GM18867 (cell line): ENCODE measurements around the gene CREB3L1.

Source experiments
- ATAC-seq: cut with Tn5 transposase; IDR thresholded peaks from one replicate; pipeline ENCODE4 v1.9.1; 2021; ENCODE audit warnings: mild to moderate bottlenecking, moderate library complexity; ENCODE audit not compliant: unreplicated experiment

Gene CREB3L1

GRCh38 chr11:46342239-46342638, 64.8 kb downstream of the CREB3L1 start:
- ATAC-seq, result no peak

GRCh38 chr11:46343520-46343919, 66.1 kb downstream of the CREB3L1 start:
- ATAC-seq, result no peak

GRCh38 chr11:46345131-46345597, 67.7 kb downstream of the CREB3L1 start:
- no peak for ATAC-seq

GRCh38 chr11:46345881-46346484, 68.5 kb downstream of the CREB3L1 start:
- ATAC-seq, result no peak

- peak; percentile 73 for ATAC-seq
Measured at GRCh38 chr11:46346886-46347636, 69.6 kb downstream of the CREB3L1 start, which contains the start of gene DGKZ. Gene DGKZ (plus strand): TSS chr11:46347463. CDS start chr11:46347660, 197 bp downstream.

- ATAC-seq, result no peak
Measured at GRCh38 chr11:46347637-46348311, 70.3 kb downstream of the CREB3L1 start.

GRCh38 chr11:46348566-46349401, 71.3 kb downstream of the CREB3L1 start:
- ATAC-seq, result no peak

- no peak for ATAC-seq
Measured at GRCh38 chr11:46350695-46351094, 73.2 kb downstream of the CREB3L1 start.

- ATAC-seq, result no peak
Measured at GRCh38 chr11:46351148-46351547, 73.7 kb downstream of the CREB3L1 start.

- no peak for ATAC-seq
Measured at GRCh38 chr11:46351606-46352005, 74.1 kb downstream of the CREB3L1 start.

- no peak for ATAC-seq
Measured at GRCh38 chr11:46352063-46352841, 74.8 kb downstream of the CREB3L1 start.

- no peak for ATAC-seq
Measured at GRCh38 chr11:46353698-46354097, 76.2 kb downstream of the CREB3L1 start.

GRCh38 chr11:46356924-46357482, 79.5 kb downstream of the CREB3L1 start:
- no peak for ATAC-seq

GRCh38 chr11:46357483-46357936, 80.0 kb downstream of the CREB3L1 start:
- no peak for ATAC-seq

- no peak for ATAC-seq
Measured at GRCh38 chr11:46359953-46360352, 82.5 kb downstream of the CREB3L1 start.

- ATAC-seq, result no peak
Measured at GRCh38 chr11:46360878-46361277, 83.4 kb downstream of the CREB3L1 start.

- ATAC-seq, result peak; percentile 88
Measured at GRCh38 chr11:46361283-46362155, 84.1 kb downstream of the CREB3L1 start.

- ATAC-seq, result no peak
Measured at GRCh38 chr11:46362156-46363030, 84.9 kb downstream of the CREB3L1 start.
